ENCODE results near the gene NELFE.

NELFE gene

DNA sequence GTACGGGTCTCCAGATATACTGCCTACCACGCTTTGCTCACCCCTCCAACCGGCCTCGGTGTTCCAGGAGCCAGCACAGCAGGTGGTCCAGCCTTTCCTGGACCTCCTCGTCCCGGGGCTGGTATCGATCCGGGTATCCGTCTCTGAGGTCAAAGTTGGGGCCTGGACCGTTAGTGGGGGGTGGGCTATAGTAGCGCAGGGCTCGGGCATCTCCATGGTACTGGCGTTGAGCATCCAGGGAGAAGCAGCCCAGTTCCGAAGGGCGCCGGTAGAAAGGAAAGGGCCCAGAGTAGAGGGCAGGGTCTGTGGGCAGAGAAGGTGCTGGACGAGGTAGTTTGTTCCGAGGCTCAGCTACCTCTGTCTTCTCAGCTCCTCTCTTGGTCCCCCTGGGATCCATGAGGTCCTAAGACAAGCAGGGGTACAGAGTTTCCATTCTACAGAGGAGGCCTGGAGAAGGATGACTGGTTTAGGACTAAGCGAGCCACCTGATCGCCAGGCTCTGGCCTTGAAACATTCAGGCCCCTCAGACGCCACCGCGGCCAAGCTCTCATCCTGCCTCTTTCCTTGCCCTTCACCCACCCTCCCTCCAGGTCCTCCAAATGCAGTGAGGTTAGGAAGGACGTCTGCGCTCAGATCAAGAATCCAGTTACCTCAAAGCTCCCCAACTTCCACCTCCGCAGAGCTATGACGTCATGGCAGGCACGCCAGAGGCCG is 12.7 kb upstream of the NELFE start:
- peak overlapping the region; percentile 81 to 87 for H3K4me3 ChIP-seq (replicated peaks in 1 of 2; ENCODE audit: low read depth in 2 of 2, low read length in 2 of 2)
- TF ChIP-seq, protein P1, sequence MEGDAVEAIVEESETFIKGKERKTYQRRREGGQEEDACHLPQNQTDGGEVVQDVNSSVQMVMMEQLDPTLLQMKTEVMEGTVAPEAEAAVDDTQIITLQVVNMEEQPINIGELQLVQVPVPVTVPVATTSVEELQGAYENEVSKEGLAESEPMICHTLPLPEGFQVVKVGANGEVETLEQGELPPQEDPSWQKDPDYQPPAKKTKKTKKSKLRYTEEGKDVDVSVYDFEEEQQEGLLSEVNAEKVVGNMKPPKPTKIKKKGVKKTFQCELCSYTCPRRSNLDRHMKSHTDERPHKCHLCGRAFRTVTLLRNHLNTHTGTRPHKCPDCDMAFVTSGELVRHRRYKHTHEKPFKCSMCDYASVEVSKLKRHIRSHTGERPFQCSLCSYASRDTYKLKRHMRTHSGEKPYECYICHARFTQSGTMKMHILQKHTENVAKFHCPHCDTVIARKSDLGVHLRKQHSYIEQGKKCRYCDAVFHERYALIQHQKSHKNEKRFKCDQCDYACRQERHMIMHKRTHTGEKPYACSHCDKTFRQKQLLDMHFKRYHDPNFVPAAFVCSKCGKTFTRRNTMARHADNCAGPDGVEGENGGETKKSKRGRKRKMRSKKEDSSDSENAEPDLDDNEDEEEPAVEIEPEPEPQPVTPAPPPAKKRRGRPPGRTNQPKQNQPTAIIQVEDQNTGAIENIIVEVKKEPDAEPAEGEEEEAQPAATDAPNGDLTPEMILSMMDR (IDR thresholded peaks at IDR 0.05; ENCODE audit: low read depth, low read length), result no peak
- DNase-seq (ENCODE audit: low read depth in 2 of 2), result no peak

DNA sequence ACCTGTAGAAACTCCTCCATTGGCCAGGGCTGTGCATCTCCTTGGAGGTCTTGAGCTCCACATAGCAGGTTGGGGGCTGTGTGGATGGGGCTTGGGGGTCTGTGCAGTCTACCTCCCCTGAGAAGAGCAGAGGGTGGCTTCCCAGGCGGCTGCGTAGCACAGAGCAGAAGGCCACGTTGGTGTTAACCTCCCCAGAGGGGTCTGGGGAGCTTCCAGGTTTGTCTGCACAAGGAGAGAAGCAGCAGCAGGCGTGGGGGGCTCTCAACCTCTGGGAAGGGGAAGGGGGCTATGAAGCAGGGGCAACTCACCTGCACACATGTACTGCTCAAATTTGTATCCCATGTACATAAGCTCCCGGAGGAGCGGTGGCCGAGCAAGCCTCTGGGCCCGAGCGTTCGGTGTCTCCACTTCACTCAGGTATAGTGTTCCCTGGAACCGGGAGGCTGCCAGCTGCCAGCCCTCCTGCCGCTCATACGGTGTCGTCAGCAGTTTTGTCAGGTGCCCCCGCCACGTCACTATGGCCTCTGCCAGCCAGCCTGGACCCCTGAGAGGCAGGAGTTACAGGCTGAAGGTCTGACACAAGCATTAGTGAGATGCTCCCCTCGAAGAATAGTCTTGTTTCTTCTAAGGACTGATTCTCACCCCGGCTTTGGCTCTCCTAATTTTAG is 12.0 kb upstream of the NELFE start:
- DNase-seq (ENCODE audit: low read depth in 2 of 2), result no peak
- TF ChIP-seq, protein P1 (IDR thresholded peaks at IDR 0.05; ENCODE audit: low read depth, low read length), result no peak
- peak overlapping the region; percentile 81 to 87 for H3K4me3 ChIP-seq (replicated peaks in 1 of 2; ENCODE audit: low read depth in 2 of 2, low read length in 2 of 2)

DNA sequence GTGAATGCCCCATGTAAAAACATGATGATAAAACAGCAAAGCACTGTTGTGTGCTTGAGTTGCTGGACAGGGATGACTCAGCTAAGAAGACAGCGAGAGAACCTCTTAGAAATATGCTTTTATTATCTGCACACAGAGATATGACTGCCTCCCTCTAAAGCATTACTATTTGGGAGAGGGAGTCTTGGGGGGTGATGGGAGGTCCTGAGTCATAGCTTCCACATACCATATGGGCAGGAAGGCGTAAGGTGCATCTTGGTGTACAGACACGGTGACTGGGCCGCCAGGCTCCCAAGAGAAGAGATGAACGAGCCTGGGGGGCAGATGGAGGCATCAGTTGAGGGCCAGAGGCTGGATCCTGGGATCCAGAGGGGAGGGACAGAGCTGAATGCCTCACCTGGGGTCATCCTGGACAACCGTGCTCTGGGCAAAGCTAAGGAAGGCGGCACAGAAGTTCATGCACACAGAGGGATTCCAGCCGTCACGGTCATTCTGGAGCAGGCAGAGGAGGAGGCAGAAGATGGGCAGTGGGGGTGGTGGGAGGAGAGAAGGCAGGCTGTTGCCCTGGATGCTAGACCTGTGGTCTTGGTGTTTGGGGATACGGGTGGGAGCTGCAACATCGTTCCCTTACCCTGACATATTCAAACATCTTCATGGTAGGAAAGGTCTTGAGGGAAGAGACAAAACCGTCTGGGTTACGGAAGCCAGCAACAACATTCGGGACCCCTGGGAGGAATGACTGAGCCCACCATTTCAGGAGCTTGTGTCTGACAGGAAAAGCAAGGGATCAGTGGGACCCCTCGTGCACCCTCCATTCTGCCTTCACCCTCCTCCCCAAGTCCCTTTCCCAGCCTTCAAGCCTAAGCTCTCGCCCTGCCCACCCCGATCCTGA is 11.2 kb upstream of the NELFE start:
- peak in 1 of 2 donors; percentile 43 for DNase-seq (ENCODE audit: low read depth in 2 of 2)
- peak overlapping the region in 1 of 2 donors; percentile 81 for H3K4me3 ChIP-seq (replicated peaks in 1 of 2; ENCODE audit: low read depth in 2 of 2, low read length in 2 of 2)
- TF ChIP-seq, protein P1 (IDR thresholded peaks at IDR 0.05; ENCODE audit: low read depth, low read length), result no peak

DNA sequence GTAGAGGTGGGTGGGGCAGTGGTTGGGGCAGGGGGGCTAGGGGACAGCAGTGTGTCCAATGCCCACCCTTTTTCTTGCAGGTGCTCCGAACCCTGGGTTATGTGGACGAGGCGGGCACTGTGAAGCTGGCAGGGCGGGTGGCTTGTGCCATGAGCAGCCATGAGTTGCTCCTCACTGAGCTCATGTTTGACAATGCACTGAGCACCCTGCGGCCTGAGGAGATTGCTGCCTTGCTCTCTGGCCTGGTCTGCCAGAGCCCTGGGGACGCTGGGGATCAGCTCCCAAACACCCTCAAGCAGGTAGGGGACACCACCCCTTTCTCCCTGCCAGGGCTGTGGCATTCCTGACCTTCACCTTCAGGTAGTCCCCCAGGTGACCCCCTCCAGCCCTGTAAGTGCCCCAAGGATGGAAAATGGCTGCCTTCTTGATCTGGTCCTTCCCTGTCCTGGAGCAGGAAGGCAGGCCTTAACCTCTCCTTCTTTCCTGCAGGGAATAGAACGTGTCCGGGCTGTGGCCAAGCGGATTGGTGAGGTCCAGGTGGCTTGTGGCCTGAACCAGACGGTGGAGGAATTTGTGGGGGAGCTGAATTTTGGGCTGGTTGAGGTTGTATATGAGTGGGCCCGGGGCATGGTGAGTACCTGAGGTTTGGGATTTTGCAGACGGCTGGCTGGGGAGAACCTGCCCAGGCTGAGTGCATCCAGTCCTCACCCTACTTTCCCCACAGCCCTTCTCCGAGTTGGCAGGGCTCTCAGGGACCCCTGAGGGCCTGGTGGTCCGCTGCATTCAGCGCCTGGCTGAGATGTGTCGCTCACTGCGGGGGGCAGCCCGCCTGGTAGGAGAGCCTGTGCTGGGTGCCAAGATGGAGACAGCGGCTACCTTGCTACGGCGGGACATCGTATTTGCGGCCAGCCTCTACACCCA is 10.3 kb upstream of the NELFE start:
- TF ChIP-seq, protein P1 (IDR thresholded peaks at IDR 0.05; ENCODE audit: low read depth, low read length), result no peak
- no peak overlapping the region for H3K4me3 ChIP-seq (replicated peaks in 1 of 2; ENCODE audit: low read depth in 2 of 2, low read length in 2 of 2)
- DNase-seq (ENCODE audit: low read depth in 2 of 2), result no peak

DNA sequence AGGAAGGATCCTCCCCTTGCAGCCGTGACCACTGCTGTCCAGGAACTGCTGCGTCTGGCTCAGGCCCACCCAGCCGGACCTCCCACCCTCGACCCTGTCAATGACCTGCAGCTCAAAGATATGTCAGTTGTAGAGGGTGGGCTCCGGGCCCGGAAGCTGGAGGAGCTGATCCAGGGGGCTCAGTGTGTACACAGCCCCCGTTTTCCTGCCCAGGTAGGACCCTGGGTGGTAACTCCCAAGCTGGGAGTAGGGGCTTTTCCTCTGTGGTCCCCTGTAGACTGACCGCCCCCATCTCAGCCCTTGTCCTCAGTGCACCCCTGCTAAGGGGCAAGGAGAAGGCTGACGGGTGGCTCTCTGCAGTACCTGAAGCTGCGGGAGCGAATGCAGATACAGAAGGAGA is 9.6 kb upstream of the NELFE start:
- TF ChIP-seq, protein P1 (IDR thresholded peaks at IDR 0.05; ENCODE audit: low read depth, low read length), result no peak
- no peak overlapping the region for H3K4me3 ChIP-seq (replicated peaks in 1 of 2; ENCODE audit: low read depth in 2 of 2, low read length in 2 of 2)
- DNase-seq (ENCODE audit: low read depth in 2 of 2), result no peak

DNA sequence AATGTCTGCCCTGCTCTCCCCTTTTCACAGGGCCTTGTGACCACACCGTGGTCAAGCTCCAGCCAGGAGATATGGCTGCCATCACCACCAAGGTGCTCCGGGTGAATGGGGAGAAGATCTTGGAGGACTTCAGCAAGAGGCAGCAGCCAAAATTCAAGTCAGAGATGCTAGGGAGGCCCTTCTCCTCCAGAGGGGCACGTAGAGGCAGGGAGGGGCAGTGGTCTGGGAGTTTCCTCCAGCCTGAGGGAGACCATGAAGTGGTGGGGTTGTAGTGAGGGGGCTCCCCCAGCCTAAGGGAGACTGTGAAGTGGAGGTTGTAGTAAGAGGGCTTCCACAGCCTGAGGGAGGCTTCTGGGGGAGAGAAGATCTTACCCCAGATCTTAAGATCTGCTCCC is 9.2 kb upstream of the NELFE start:
- no peak for DNase-seq (ENCODE audit: low read depth in 2 of 2)
- no peak overlapping the region for H3K4me3 ChIP-seq (replicated peaks in 1 of 2; ENCODE audit: low read depth in 2 of 2, low read length in 2 of 2)
- TF ChIP-seq, protein P1 (IDR thresholded peaks at IDR 0.05; ENCODE audit: low read depth, low read length), result no peak

Data from cardiac fibroblast (primary cell).